Testis (tissue), 3 donors: ENCODE measurements around the gene IZUMO2. TPM values are rescaled to one million over a fixed set of nuclear protein-coding genes. Genes with fewer than 3 reads are reported as not detected.

Experiments used
- DNase-seq: peaks from one replicate; pipeline ENCODE4 v3.0.0-alpha.2; 2019
- H3K27ac ChIP-seq, 2 donors: fragments of 200-600 bp; sonication (generic); one replicate each; pipeline ENCODE4 v1.5.1; 2019
- H3K27me3 ChIP-seq: fragments of 200-600 bp; sonication (generic); one replicate; pipeline ENCODE4 v1.5.1; 2019
- H3K36me3 ChIP-seq: fragments of 200-600 bp; sonication (generic); one replicate; pipeline ENCODE4 v1.5.1; 2017; ENCODE audit warnings: low read depth; ENCODE audit errors: missing control alignments
- H3K4me1 ChIP-seq: fragments of 200-600 bp; sonication (generic); one replicate; pipeline ENCODE4 v1.5.1; 2019
- H3K4me3 ChIP-seq, 2 donors: fragments of 200-600 bp; sonication (generic); one replicate each; pipeline ENCODE4 v1.5.1; 2017 to 2019
- H3K9me3 ChIP-seq: fragments of 200-600 bp; sonication (generic); one replicate; pipeline ENCODE4 v1.5.1; 2017
- CTCF ChIP-seq, 3 experiments: fragments of 450-650 bp in 2 of 3; fragments of 200-600 bp in 1 of 3; sonication (generic) in 1 of 3; IDR thresholded peaks; one replicate each; pipeline ENCODE4 v1.5.1; 2016 to 2019; ENCODE audit warnings: antibody characterized with exemption in 3 of 3, mild to moderate bottlenecking in 2 of 3, moderate library complexity in 1 of 3
- POLR2A ChIP-seq: fragments of 450-650 bp; IDR thresholded peaks from one replicate; pipeline ENCODE4 v1.6.1; 2017; ENCODE audit warnings: antibody characterized with exemption, mild to moderate bottlenecking, moderate library complexity
- WGBS, 2 donors: methylation state at CpG; one replicate each; pipeline ENCODE4 v1.1.5; 2018; 5-methylcytosine and 5-hydroxymethylcytosine counted together
- intact Hi-C: fragments of 100-400 bp; cut with DNase I; formaldehyde crosslinking; loops from one replicate; pipeline ENCODE4 v1.15.1; 2023; ENCODE audit warnings: low total_unique reads
- polyA plus RNA-seq: library from polyadenylated mRNA; stranded (reverse); fragments of 350-450 nt; fragmentation: Illumina TruSeq; extraction: RNeasy Lipid Tissue Mini Kit (QIAGEN cat#74804); gene quantifications from one replicate; pipeline ENCODE4 v1.2.3, GENCODE V29; 2014; ENCODE audit warnings: low read depth, low replicate concordance; ENCODE audit not compliant: insufficient read depth
- total RNA-seq, 2 donors: library from RNA; depleted of rRNA; stranded (reverse); fragments of >200 nt; gene quantifications; one replicate each; pipeline ENCODE4 v1.2.3, GENCODE V29; 2016

The IZUMO2 gene
- total and polyA plus RNA-seq, 3 donors from 2014 or later = 18.0 to 56.1 (median 37.3) TPM

- Histone ChIP-seq H3K27ac (no peak overlapping the region), H3K4me1 (no peaks in the 10 kb centered on the region), H3K4me3 (no peak overlapping the region), H3K36me3 (no peaks in the 10 kb centered on the region), H3K27me3 (no peaks in the 10 kb centered on the region), H3K9me3 (no peaks in the 10 kb centered on the region)
- intact Hi-C loops = no loop called here
- TF ChIP-seq CTCF (IDR thresholded peaks at IDR 0.05) = no peak
- no peak for TF ChIP-seq POLR2A
- DNase-seq = no peak
- 75 to 80% methylated on average over 8 of the region's 8 CpGs for WGBS, 2 donors
Measured at GRCh38 chr19:50189331-50189730, 26.2 kb upstream of the IZUMO2 start.

- Histone ChIP-seq H3K27ac (no peak overlapping the region), H3K4me1 (no peaks in the 10 kb centered on the region), H3K36me3 (no peaks in the 10 kb centered on the region), H3K27me3 (no peaks in the 10 kb centered on the region), H3K4me3 (no peak overlapping the region), H3K9me3 (no peaks in the 10 kb centered on the region)
- 81% methylated on average over 13 of the region's 13 CpGs for WGBS, 2 donors
- no peak for TF ChIP-seq CTCF (IDR thresholded peaks at IDR 0.05)
- TF ChIP-seq POLR2A = no peak
- intact Hi-C loops = no loop called here
- DNase-seq = no peak
Measured at GRCh38 chr19:50187937-50188336, 24.9 kb upstream of the IZUMO2 start.

- WGBS, 2 donors = 38 to 45% methylated on average over 1 of the region's 1 CpG
- H3K4me1 ChIP-seq = no peaks in the 10 kb centered on the region
- DNase-seq = no peak
- H3K4me3 ChIP-seq = no peak overlapping the region
- H3K9me3 ChIP-seq = no peaks in the 10 kb centered on the region
- H3K36me3 ChIP-seq = no peaks in the 10 kb centered on the region
- intact Hi-C loops = no loop called here
- no peak for TF ChIP-seq POLR2A
- TF ChIP-seq CTCF (IDR thresholded peaks at IDR 0.05) = no peak
- H3K27ac ChIP-seq = no peak overlapping the region
- H3K27me3 ChIP-seq = no peaks in the 10 kb centered on the region
Measured at GRCh38 chr19:50184196-50184595, 21.1 kb upstream of the IZUMO2 start.

GRCh38 chr19:50181121-50181520 is 18.0 kb upstream of the IZUMO2 start:
- no peak for DNase-seq
- Histone ChIP-seq H3K36me3 (no peaks in the 10 kb centered on the region), H3K9me3 (no peaks in the 10 kb centered on the region), H3K4me1 (no peaks in the 10 kb centered on the region), H3K27me3 (no peaks in the 10 kb centered on the region), H3K27ac (no peak overlapping the region), H3K4me3 (no peak overlapping the region)
- no peak for TF ChIP-seq POLR2A
- 73 to 78% methylated on average over 5 of the region's 5 CpGs for WGBS, 2 donors
- intact Hi-C loops = no loop called here

GRCh38 chr19:50178859-50179537 is 15.9 kb upstream of the IZUMO2 start:
- H3K27ac ChIP-seq = no peak overlapping the region

More at GRCh38 chr19:50178859-50179537, 15.9 kb upstream of the IZUMO2 start:
- Histone ChIP-seq H3K4me3 (no peak overlapping the region), H3K36me3 (no peaks in the 10 kb centered on the region), H3K9me3 (no peaks in the 10 kb centered on the region), H3K4me1 (no peaks in the 10 kb centered on the region), H3K27me3 (no peaks in the 10 kb centered on the region)
- intact Hi-C loops = no loop called here
- TF ChIP-seq POLR2A (no peak), CTCF (IDR thresholded peaks at IDR 0.05) (no peak)
- DNase-seq = no peak
- WGBS, 2 donors = 64 to 65% methylated on average over 9 of the region's 9 CpGs
